Measurements from ENCODE around the gene WDR72. TPM values are rescaled to one million over a fixed set of nuclear protein-coding genes. Genes with fewer than 3 reads are reported as not detected.

Gene WDR72
- total RNA-seq, 3 donors from 2014 or later = 0.19 to 0.52 (median 0.41) TPM

GRCh38 chr15:53520996-53521395 lies 238.5 kb downstream of the WDR72 start:
- no peak for TF ChIP-seq CTCF (IDR thresholded peaks at IDR 0.05)
- no peaks in the 10 kb centered on the region for H3K9me3 ChIP-seq
- DNase-seq (no peak), ATAC-seq (no peak)
- intact Hi-C loops (cut with DNase I, micrococcal nuclease) = no loop called here
- H3K4me1 ChIP-seq (ENCODE audit: low read depth) = no peaks in the 10 kb centered on the region
- H3K36me3 ChIP-seq (ENCODE audit: low read depth) = no peaks in the 10 kb centered on the region
- no peak overlapping the region for H3K4me3 ChIP-seq

GRCh38 chr15:53513431-53513830 lies 246.0 kb downstream of the WDR72 start:
- no peak for ATAC-seq
- Histone ChIP-seq H3K4me1 (ENCODE audit: low read depth) (no peaks in the 10 kb centered on the region), H3K4me3 (no peak overlapping the region), H3K36me3 (ENCODE audit: low read depth) (no peaks in the 10 kb centered on the region), H3K9me3 (no peaks in the 10 kb centered on the region)
- TF ChIP-seq CTCF (IDR thresholded peaks at IDR 0.05) = no peak
- no peak for DNase-seq
- intact Hi-C loops (cut with DNase I, micrococcal nuclease) = no loop called here

GRCh38 chr15:53512029-53512428 lies 247.4 kb downstream of the WDR72 start:
- DNase-seq (no peak), ATAC-seq (no peak)
- H3K4me1 ChIP-seq (ENCODE audit: low read depth) = no peaks in the 10 kb centered on the region
- TF ChIP-seq CTCF (IDR thresholded peaks at IDR 0.05) = no peak
- H3K36me3 ChIP-seq (ENCODE audit: low read depth) = no peaks in the 10 kb centered on the region
- H3K4me3 ChIP-seq = no peak overlapping the region
- H3K9me3 ChIP-seq = no peaks in the 10 kb centered on the region
- intact Hi-C loops (cut with DNase I, micrococcal nuclease) = no loop called here

- no peak for ATAC-seq
Measured at GRCh38 chr15:53511175-53511574, 248.3 kb downstream of the WDR72 start.

GRCh38 chr15:53506370-53506769 lies 253.1 kb downstream of the WDR72 start:
- ATAC-seq = no peak
- no peak for TF ChIP-seq CTCF (IDR thresholded peaks at IDR 0.05)
- Histone ChIP-seq H3K4me1 (ENCODE audit: low read depth) (no peaks in the 10 kb centered on the region), H3K36me3 (ENCODE audit: low read depth) (no peaks in the 10 kb centered on the region), H3K4me3 (no peak overlapping the region), H3K9me3 (no peaks in the 10 kb centered on the region)
- intact Hi-C loops (cut with DNase I, micrococcal nuclease) = no loop called here
- no peak for DNase-seq

More at GRCh38 chr15:53511175-53511574, 248.3 kb downstream of the WDR72 start:
- no peaks in the 10 kb centered on the region for H3K36me3 ChIP-seq (ENCODE audit: low read depth)
- H3K4me1 ChIP-seq (ENCODE audit: low read depth) = no peaks in the 10 kb centered on the region
- no peak overlapping the region for H3K4me3 ChIP-seq
- intact Hi-C loops (cut with DNase I, micrococcal nuclease) = no loop called here
- no peak for DNase-seq
- H3K9me3 ChIP-seq = no peaks in the 10 kb centered on the region
- TF ChIP-seq CTCF (IDR thresholded peaks at IDR 0.05) = no peak

GRCh38 chr15:53498996-53499395 lies 260.5 kb downstream of the WDR72 start:
- intact Hi-C loops (cut with DNase I, micrococcal nuclease) = no loop called here
- Histone ChIP-seq H3K9me3 (no peaks in the 10 kb centered on the region), H3K4me1 (ENCODE audit: low read depth) (no peaks in the 10 kb centered on the region), H3K4me3 (no peak overlapping the region), H3K36me3 (ENCODE audit: low read depth) (no peaks in the 10 kb centered on the region)
- no peak for ATAC-seq
- no peak for TF ChIP-seq CTCF (IDR thresholded peaks at IDR 0.05)
- no peak for DNase-seq

All from mucosa of descending colon (tissue), 3 donors.